Measurements from ENCODE around the gene BCKDHB.

DNA sequence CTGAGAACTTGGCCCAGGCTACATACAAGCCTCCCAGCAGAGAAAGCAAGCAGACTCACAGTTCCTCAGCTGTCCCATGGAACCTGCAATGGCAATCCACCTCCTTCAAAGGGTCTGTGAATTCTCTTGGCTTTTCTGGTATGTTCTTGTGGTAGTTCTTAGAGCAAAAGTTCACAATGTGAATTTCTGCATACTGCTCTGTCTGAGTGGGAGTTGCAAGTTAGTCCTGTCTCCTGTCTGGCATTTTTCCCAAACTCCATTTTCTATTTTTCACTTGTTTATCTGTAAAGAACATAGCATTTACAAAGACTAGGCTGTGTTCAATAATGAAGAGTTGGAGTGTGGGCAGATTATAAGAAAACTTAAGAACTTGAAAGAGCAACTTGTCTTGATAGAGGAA lies 269.9 kb downstream of the BCKDHB start:
- TF ChIP-seq, protein P1, sequence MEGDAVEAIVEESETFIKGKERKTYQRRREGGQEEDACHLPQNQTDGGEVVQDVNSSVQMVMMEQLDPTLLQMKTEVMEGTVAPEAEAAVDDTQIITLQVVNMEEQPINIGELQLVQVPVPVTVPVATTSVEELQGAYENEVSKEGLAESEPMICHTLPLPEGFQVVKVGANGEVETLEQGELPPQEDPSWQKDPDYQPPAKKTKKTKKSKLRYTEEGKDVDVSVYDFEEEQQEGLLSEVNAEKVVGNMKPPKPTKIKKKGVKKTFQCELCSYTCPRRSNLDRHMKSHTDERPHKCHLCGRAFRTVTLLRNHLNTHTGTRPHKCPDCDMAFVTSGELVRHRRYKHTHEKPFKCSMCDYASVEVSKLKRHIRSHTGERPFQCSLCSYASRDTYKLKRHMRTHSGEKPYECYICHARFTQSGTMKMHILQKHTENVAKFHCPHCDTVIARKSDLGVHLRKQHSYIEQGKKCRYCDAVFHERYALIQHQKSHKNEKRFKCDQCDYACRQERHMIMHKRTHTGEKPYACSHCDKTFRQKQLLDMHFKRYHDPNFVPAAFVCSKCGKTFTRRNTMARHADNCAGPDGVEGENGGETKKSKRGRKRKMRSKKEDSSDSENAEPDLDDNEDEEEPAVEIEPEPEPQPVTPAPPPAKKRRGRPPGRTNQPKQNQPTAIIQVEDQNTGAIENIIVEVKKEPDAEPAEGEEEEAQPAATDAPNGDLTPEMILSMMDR (IDR thresholded peaks at IDR 0.05; ENCODE audit: low read depth, low read length, poor library complexity, severe bottlenecking), result no peak
- TF ChIP-seq EZH2phosphoT487 (IDR thresholded peaks at IDR 0.05; ENCODE audit: borderline replicate concordance, low read length), result no peak

All from DOHH2 (cell line).